Endothelial cell (in vitro differentiated cells): ENCODE data around the gene ZNF117. TPM values are rescaled to one million over a fixed set of nuclear protein-coding genes. Genes with fewer than 3 reads are reported as not detected.
A peak's percentile ranks its signal among the peaks of the same experiment; 100 is the strongest.
"Not testable (repeated sequence)": the region's sequence is repeated elsewhere in the genome, so short reads cannot be mapped to it uniquely, and the experiment has no call there.

Experiments
- DNase-seq: peaks from one replicate; pipeline ENCODE4 v3.0.0; 2021; ENCODE audit warnings: low spot score
- H3K27ac Mint-ChIP-seq: one replicate; pipeline ENCODE4 v1.8.0; 2021; ENCODE audit warnings: mixed read lengths, inconsistent platforms; ENCODE audit not compliant: unreplicated experiment
- H3K27me3 Mint-ChIP-seq: one replicate; pipeline ENCODE4 v1.8.0; 2021; ENCODE audit warnings: mild to moderate bottlenecking, moderate library complexity, mixed read lengths, inconsistent platforms; ENCODE audit not compliant: unreplicated experiment
- H3K36me3 Mint-ChIP-seq: one replicate; pipeline ENCODE4 v1.8.0; 2021; ENCODE audit warnings: mild to moderate bottlenecking, low read depth, mixed read lengths, inconsistent platforms; ENCODE audit not compliant: unreplicated experiment
- H3K4me1 Mint-ChIP-seq: one replicate; pipeline ENCODE4 v1.8.0; 2021; ENCODE audit warnings: mild to moderate bottlenecking, mixed read lengths, inconsistent platforms; ENCODE audit not compliant: unreplicated experiment
- H3K4me3 Mint-ChIP-seq: one replicate; pipeline ENCODE4 v1.8.0; 2021; ENCODE audit warnings: mild to moderate bottlenecking, mixed read lengths, inconsistent platforms; ENCODE audit not compliant: unreplicated experiment
- H3K9me3 Mint-ChIP-seq: one replicate; pipeline ENCODE4 v1.8.0; 2021; ENCODE audit warnings: mixed read lengths, inconsistent platforms; ENCODE audit not compliant: unreplicated experiment
- total RNA-seq: library from RNA; stranded (reverse); fragmentation: NEBNext Ultra II Directional; extraction: Animal tissue kit (Norgen Biotek cat#: 25700); gene quantifications from one replicate; pipeline ENCODE4 v1.2.1, GENCODE V29; 2021; ENCODE audit not compliant: unreplicated experiment
- TF ChIP-seq, protein P1 (sequence below): fragments of 200-600 bp; sonication (generic); IDR thresholded peaks from one replicate; pipeline ENCODE4 v1.5.0; 2021; ENCODE audit warnings: antibody characterized with exemption; ENCODE audit not compliant: unreplicated experiment

ZNF117 gene
- total RNA-seq, 1 donor from 2014 or later = 42.0 TPM

DNA sequence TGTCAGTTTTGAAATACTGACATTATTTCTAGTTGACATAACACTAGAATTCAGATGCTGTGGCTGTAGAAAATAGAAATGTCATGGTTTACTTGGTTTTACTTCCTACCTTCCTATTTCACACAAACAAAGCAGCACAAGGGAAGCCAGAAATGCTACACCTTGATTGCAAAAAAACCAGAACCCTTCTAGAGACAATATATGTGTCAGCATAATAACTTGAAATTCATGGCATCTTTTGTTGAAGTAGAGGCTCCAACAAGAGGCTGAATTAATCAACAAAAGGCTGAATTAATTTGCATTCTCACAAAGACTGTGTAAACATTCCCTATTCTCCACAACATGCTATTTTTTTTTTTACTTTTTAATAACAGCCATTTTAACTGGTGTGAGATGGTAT is 25.2 kb downstream of the ZNF117 start:
- Mint-ChIP-seq H3K4me1 (no peaks in the 10 kb centered on the region), H3K27ac (no peak overlapping the region), H3K36me3 (peaks cover 16% of the 10 kb centered on the region), H3K9me3 (peaks cover 15% of the 10 kb centered on the region), H3K27me3 (peaks cover 6% of the 10 kb centered on the region), H3K4me3 (no peak overlapping the region)
- no peak for DNase-seq
- TF ChIP-seq, protein P1, sequence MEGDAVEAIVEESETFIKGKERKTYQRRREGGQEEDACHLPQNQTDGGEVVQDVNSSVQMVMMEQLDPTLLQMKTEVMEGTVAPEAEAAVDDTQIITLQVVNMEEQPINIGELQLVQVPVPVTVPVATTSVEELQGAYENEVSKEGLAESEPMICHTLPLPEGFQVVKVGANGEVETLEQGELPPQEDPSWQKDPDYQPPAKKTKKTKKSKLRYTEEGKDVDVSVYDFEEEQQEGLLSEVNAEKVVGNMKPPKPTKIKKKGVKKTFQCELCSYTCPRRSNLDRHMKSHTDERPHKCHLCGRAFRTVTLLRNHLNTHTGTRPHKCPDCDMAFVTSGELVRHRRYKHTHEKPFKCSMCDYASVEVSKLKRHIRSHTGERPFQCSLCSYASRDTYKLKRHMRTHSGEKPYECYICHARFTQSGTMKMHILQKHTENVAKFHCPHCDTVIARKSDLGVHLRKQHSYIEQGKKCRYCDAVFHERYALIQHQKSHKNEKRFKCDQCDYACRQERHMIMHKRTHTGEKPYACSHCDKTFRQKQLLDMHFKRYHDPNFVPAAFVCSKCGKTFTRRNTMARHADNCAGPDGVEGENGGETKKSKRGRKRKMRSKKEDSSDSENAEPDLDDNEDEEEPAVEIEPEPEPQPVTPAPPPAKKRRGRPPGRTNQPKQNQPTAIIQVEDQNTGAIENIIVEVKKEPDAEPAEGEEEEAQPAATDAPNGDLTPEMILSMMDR = no peak

- no peak overlapping the region for H3K4me3 Mint-ChIP-seq
- no peak for DNase-seq
- H3K36me3 Mint-ChIP-seq = peaks cover 5% of the 10 kb centered on the region
- H3K27ac Mint-ChIP-seq = no peak overlapping the region
- no peaks in the 10 kb centered on the region for H3K4me1 Mint-ChIP-seq
- TF ChIP-seq, protein P1 = no peak
- H3K9me3 Mint-ChIP-seq = peaks cover 5% of the 10 kb centered on the region
- peaks cover 3% of the 10 kb centered on the region for H3K27me3 Mint-ChIP-seq
These were observed 31.6 kb downstream of the ZNF117 start for GRCh38 chr7:64959072-64959747.

DNA sequence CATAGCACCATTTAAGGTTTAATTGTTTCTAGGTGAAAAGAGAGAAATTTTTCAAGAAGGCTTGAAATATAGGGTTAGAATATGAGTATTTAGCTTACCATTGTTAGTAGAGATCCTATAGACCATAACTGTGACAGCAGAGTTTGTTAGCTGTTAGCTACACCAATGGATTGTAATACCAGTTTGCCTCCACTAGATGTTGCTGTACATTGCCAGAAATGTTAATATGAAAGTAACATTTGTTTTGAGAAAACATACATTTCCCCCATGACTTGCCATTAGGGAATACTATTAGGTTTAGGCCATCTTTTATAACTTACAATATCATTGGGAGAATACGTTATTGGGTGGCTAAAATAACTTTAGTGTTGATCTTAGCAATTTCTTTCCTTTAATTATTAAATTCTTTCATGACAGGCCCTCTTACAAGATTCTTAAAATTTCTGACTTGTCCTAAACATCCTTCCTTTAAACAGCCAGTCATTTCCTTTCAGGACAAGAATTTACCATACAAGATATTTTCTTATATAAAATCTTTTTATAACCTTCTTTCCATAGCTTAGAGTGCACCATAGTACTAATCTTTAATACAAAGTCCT is 39.5 kb downstream of the ZNF117 start:
- TF ChIP-seq, protein P1 = peak; percentile 75
- Mint-ChIP-seq H3K9me3 (no peaks in the 10 kb centered on the region), H3K4me3 (no peak overlapping the region), H3K36me3 (peaks cover 3% of the 10 kb centered on the region), H3K27me3 (peaks cover 10% of the 10 kb centered on the region), H3K27ac (no peak overlapping the region), H3K4me1 (peaks cover 7% of the 10 kb centered on the region)
- DNase-seq = no peak

- H3K27ac Mint-ChIP-seq, H3K36me3 Mint-ChIP-seq, H3K4me3 Mint-ChIP-seq, H3K4me1 Mint-ChIP-seq, DNase-seq, H3K9me3 Mint-ChIP-seq: not testable (repeated sequence)
- H3K27me3 Mint-ChIP-seq = peaks cover 10% of the 10 kb centered on the region
These were observed 40.2 kb downstream of the ZNF117 start for GRCh38 chr7:64950673-64951072.

GRCh38 chr7:64948774-64949173 is 42.1 kb downstream of the ZNF117 start:
- H3K4me1 Mint-ChIP-seq, H3K36me3 Mint-ChIP-seq, H3K4me3 Mint-ChIP-seq, DNase-seq, H3K9me3 Mint-ChIP-seq, H3K27me3 Mint-ChIP-seq, H3K27ac Mint-ChIP-seq: not testable (repeated sequence)

DNA sequence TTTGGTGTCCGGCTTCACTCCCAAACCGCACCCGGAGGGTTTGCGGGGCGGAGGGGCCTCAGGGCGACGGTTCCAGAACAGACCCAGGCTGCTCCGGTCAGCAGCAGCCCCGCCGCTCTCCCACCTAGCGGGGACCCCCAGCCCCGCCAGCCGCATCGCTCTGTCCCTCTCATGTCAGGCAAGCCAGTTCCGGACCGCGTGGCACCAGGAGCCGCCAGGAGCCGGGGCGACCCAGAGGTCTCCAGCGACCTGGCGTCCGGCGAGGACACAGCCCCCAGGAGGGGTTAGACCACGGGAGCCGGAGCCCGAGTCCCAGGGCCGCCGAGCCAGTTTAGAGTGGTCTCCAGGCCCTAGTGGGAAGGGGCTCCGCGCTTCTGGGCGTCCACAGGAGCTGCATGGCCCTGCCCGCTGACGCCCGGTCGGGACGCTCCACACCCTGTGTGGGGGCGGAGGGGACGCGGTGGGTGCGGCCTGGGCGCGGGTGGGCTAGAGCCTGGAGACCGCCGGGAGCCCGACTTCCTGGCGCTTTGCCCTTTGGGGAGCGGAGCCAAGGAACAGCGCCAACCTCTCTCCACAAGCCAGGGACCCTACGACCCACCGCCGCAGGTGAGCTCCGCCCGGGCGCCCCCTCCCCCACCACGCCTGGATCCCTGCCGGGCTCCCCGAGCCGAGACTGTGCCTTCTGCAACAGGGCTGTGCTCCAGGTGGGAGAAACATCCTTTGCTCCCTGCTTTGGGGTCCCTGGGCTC is 43.4 kb downstream of the ZNF117 start:
- peak overlapping the region; percentile 80 for H3K4me3 Mint-ChIP-seq
- peaks cover 5% of the 10 kb centered on the region for H3K4me1 Mint-ChIP-seq
- DNase-seq = peak; percentile 28
- no peaks in the 10 kb centered on the region for H3K36me3 Mint-ChIP-seq
- TF ChIP-seq, protein P1 = no peak
- peaks cover 7% of the 10 kb centered on the region for H3K27me3 Mint-ChIP-seq
- no peaks in the 10 kb centered on the region for H3K9me3 Mint-ChIP-seq
- no peak overlapping the region for H3K27ac Mint-ChIP-seq
